ENCODE results near the gene MYO5B.

The MYO5B gene

DNA sequence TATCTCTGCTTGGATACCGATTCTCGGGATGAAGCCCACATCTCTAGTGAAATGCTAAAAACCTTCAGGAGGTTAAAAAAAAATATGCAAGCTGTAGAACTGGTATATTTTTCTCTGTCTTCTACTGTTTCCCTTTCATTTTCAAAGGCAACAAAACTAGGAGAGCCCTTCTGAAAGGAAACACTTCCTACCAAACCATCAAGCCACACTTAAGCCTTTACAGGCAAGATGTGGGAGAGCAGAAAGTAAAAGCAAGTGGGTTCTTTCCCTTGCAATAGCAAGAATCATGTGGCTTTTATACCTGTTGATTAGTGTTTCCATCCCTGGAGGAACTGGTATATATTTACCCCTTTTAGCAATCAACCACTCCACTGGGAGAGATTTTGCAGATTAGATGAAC lies 233.7 kb downstream of the MYO5B start:
- no peak for DNase-seq

DNA sequence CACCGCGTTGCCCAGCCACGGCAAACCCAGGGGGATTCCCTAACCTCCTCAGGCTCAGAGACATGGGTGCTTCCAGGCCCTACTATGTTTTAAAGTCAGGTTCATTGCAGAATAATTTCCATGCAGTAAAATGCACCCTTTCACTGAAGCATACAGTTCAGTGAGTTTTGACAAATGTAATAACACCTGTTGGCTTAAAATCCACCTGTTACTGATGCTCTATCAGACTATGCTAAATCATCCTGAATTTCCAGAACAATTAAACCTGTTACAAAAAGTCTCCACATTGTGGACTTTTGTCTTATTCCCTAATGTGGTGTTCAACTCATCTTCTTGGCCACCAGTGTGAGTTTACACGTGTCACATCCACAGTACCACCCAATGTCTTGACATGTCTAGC lies 234.6 kb downstream of the MYO5B start:
- DNase-seq, result no peak

DNA sequence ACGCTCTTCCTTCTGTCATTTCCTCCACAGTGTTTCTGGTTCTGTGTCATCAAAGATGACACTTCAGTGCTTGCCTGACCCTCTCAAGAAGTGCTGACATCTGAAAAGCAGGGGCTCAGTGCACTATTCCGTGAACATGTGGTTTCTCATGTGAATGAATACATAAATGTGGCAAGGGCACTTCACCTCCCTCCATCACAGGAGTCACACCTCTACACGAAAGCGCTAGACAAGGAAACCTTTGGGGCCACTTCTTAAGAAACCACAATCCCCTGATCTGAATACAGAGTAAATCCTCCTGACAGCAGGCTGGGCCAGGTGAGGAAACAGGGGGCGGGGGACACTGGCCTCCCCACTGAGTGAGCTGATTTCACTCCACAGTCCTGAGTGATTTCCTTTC lies 235.8 kb downstream of the MYO5B start:
- no peak for DNase-seq

DNA sequence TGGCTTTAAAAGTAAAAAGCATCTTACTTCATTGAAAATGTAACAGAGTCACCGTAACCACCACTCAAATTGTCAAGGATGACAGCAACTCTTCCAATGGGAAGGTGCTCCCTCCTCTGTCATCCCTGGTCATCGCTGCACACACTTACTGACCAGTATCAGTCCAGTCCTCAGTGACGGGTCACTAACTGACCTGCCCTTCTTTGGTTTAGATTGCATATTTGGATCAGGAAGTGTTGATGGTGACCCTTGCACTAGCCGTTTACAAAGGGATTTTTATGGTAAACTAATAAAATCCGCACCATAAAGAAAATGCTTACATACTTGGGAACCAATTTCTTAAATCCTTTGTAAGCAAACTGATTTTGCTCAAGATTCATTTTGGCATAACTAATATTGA lies 239.7 kb downstream of the MYO5B start:
- no peak for DNase-seq

DNA sequence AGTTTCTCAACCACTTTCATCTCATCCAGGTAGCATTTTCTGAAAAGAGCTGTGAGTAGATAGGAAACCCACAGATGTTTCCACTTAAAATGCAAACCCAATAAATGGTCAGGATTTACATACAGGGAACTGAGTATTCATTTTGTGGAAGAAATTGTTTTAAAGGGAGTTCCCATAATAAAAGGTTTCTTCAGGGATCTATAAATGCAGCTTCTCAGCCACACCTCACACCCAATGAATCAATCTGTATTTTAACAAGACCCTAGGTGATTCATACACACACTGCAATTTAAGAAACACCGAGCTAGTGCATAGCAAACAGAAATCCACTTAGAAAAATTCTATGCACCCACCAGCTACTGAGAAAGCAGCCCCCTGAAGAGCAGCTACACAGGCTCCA lies 241.6 kb downstream of the MYO5B start:
- DNase-seq, result no peak

DNA sequence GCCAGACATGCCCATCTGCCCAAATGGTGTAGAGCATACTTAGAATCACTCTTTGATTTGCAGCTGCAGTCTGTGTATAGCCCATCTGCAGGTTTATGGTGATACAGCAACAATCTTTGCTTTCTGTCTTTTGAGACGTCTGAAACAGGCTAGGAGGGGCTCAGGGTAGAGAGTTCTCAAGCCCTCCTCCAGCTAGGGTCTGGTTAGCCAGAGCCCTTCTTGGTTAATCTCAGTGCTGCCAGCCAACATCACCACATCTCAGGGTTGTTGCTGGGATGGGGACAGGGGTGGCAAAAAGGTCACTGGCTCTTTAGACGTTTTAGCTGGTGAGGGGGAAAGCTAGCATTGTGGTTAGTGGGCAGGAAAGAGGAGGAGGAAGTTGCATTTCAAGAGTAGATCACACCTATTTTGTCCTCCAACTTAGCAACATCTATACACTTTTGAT lies 245.0 kb downstream of the MYO5B start:
- DNase-seq, result no peak

DNA sequence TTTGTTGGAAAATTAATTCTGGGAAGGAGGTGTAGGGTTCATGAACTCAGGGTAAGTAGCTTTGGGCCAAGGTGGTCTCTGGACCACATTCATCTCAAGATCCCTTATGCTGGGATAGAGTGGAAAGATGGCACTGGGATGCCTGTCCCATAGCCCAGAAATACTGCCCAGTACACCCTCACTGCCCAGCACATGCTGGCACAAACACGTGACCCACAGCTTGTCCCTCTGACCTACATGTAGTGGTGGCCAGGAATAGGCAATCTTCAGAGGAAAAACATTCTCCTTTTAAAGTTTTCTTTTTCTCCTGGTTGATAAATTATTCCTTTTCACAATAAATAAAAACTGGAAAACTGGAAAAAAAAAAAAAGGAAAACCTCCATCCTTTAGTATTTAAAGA lies 246.0 kb downstream of the MYO5B start:
- DNase-seq, result no peak

DNA sequence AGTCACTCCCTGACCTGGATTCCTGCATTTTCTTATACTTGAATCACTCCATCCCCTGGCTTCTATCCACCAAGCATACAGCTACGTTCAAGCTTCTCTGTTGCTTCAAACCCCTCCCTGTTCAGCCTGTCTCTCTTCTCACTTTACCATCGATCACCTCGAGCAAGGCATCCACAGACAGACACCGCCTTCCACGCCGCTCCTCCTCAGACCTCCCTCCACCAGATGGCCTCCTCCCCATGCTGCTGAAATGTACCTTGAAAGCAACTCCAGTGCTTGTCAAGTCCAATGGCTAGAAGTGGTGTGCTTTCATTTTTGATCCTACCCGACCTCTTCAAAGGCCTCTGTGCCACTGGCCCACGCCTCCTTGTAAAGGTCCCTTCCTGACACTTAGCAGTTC lies 250.3 kb downstream of the MYO5B start:
- DNase-seq, result no peak

DNA sequence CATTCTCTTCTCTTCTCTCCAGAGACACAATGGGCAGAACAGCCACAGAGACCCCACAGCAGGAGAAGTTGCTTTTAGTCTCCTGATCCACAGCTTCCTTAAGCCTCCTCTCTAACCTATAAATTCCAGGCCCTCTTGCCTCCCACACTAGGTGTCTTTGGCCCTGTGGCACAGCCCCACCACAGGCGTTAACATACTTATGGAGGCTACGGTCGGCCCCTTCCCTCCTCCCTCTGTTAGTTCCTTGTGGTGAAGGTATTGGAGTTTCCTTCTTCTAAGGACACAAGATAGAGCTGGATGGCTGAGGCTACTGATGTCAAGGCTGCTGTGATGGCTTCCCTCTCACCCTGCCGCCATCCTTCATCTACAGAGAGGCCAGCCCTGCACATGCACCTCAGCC lies 258.1 kb downstream of the MYO5B start:
- DNase-seq, result no peak

DNA sequence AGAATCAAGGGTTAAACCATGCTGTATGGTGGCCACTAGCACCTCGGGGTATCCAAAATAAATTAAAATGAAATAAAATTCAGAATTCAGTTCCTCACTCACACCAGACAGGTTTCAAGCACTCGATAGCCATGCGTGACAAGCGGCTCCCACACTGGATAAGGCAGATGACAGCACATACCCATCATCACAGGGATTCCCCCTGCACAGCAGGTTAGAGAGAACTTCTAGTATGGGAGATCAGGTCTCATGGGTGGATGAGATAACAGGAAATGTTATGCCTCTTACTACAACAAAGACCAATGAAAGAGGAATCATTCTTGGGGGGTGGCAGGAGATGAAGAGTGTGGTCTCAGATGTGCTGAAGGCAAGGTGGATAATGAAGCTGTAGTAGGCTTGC lies 259.7 kb downstream of the MYO5B start:
- no peak for DNase-seq

DNA sequence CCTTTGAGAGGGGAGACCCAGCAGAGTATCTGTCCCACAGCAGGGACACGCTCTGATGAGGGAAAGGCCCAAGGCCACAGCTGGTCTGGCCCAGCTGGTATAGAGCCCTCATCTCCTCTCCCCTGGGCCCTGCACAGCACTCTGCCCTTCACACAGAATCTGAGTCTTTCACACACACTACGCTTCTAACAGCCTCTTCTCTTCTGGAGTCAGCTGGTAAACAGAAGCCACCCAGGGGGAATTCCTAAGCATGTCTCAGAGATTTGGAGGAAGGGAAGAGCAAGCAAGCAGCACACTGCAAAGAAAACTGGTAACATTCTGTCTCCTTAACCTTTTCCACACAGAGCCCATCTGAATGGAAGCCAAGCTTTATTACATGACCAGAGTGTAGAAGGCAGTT lies 260.5 kb downstream of the MYO5B start:
- no peak for DNase-seq

DNA sequence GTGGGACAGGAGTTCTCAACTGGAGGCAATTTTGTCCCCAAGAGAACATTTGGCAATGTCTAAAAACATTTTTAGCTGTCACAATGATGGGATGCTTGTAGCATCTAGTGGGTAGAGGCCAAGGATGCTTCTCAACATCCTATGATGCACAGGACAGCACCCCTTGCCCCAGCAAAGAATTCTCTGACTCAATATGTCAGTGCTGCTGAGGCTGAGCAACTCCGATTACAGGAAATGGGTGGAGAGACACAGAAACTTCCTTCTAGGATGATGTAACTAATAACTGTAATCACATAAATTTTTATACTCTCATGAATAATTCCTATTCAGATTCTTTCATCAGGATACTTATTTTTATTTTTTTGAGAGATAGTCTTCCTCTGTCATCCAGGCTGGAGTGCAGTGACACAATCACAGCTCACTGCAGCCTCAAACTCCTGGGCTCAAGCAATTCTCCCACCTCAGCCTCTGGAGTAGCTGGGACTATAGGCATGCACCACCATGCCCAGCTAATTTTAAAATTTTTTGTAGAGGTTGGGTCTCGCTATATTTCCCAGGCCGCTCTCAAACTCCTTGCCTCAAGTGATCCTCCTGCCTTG lies 261.3 kb downstream of the MYO5B start:
- no peak for DNase-seq

DNA sequence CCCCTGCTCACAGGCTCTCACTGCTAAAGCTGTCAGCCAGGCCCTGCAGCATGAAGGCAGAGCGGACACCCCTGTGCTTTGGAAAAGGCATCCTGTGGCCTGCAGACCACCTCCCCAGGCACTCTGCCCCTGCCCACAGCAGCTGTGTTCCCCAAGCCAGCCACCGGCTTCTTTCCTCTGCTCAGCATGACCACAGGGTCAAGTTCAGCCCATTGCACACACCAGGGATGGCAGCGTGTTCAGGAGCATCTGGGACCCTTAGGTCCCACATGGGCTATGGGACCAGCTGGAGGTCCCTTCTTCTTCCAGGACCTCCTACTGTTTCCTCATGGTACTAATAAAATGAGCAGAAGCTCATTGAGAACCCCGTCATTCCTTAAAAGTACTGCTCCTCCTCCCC lies 263.2 kb downstream of the MYO5B start:
- no peak for DNase-seq

DNA sequence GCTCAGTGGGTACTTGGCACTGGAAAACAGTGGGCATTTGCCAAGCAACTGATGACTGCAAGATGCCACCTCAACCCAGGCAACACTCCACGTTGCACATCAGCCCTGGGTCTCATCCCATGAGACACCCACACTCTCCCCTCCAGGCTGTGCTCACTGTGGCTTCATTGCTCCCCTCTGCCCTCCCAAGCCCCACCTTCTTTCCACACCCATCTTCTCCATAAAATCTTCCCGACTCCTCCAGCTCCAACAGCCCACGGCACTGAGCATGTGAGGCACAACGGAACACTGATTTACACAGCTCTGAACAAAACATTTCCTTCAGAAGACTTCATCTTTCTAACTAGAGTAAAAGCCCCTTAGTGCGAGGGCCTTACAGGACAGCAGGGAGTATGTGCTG lies 263.8 kb downstream of the MYO5B start:
- DNase-seq, result no peak

DNA sequence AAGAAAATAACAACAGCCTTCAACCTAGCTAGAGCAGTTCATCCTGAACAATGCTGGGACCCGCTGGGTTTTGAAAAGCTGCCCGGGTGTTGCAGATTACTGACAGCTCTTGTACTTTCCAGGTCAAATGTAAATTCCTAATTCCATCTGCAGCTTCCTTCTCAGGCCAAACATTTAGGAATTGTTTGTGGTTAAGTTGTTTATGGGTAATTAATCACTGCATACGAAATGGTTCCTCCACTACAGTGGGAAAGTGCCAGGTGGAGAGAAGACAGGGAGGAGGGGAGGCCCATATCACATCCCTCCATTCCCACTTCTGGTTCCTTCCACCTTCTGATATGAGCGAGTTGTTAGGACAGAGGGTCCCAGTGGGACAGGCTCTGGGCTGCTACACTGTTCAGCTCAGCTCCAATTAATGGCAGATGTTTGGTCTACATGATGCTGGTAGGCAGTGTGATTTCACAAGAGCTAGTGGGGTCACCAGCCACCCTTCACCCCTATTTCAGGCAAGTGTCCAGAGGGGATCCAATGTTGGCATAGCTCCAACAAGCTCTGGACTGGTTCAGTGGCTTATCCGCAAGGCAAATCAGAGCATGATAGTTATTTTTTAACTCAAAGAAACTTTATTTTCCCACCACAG lies 268.7 kb downstream of the MYO5B start:
- no peak for DNase-seq

DNA sequence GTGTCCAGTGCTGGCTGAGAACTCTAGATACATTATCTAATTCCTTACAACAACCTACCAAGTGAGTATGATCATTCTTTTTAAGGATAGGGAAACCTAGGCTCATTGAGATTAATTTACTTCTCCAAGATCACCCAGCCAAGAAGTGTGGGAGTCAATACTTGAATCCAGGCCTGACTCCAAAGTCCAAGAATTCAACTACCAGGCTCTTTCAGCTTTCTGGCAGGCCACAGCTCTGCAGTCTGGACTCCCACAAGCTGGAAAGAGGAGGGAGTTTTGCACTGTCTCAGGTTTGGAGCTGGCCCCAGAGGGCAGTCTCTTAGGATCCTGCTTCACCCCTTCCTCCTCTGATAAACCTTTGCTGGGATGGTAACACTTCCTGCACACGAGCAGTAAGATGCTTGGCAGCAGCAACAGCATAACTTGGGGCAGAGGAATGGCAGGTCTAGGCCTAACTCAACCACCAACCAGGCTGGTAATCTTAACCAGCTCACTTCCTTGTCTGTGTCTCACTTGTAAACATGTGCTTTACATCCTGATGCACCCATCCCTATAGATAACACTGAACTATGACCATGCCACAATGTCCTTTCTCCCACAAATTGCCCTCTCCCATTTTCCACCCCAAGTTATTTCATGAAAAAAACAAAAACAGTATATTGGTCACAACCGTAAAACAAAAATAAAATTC lies 270.5 kb downstream of the MYO5B start:
- DNase-seq, result no peak

DNA sequence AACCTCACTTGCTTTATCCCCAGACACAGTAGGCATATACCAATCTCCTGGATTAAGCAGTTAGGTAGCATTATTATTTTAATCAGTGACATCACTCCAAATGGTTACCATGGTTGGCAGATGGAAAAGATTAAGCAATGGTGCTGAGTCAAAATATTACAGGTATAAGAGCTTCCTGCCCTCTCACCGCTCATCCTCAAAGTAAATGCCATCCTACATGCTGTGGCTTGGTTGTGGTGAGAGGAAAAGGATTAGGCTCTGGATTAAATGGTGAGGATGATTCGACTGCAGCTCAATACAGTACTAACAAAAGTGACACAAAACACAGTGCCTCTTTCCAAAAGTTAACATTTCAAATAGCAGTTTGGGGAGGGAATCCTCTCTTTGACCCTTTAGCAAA lies 272.7 kb downstream of the MYO5B start:
- no peak for DNase-seq

DNA sequence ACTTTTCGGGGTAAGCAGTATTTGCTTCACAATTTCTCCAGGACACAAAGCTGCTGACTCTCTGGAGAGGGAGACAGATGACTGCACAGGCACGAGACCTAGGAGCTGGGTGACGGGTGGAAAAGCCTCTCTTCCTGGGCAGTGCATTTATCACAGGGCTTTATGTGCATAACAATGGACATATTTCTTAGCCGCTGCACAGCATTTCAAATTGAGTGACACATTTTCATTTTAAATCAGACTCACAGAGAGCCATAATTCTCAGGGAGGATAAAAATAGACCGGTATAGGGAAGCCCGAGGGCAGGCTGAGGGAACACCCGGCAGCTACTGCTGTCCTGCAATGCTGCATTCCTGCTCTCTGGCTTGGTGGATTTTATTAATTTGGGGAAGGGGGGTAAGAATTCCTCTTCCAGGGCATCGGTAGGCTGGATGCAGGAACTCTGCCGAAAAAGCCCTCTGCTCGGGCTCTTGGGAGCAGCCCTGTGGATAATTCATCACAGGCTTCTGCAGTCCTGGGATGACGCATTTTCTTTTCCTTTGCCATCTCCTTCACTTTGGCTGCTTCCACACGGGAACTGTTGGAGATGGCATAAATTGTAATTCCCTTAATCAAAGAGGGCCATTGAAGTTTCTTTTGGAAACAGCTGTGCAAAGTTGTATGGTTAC lies 273.5 kb downstream of the MYO5B start:
- no peak for DNase-seq

DNA sequence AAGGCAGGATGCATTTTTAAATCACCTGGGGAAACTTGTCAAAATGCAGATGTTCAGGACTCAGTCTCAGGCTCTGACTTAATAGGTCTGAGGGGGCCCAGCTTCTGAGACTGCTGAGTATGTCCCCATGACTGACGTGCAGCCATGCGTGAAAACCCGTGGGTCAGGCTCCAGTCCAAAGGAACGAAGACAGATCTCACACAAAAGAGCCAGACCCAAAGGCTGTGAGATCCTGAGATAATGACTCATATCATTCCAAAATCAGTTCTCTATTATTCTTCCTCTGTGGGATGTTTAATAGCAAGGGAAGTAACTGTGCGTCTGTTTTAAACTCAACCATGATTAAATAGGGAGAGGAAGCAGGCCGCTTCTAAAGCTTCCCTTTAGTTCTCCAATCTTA lies 274.2 kb downstream of the MYO5B start:
- DNase-seq, result no peak

DNA sequence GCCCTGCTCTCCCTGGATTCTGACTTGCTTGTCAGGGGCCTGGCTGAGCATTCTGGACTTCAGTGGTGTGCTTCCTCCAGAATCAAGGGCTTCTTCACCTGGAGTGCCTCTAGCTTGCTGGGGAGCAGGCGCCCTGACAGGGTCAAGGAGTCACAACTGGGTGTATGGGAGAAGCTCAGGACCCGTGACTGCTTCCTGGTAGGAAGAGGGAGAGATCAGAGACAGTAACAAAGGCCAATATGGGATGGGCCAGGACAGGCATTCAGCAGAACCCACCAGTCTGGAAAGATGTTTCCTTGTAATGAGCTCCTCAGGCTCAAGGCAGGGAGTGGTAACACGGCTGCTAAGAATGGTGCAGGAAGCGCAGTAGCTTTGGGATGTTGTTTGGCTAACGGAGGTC lies 277.2 kb downstream of the MYO5B start:
- no peak for DNase-seq

DNA sequence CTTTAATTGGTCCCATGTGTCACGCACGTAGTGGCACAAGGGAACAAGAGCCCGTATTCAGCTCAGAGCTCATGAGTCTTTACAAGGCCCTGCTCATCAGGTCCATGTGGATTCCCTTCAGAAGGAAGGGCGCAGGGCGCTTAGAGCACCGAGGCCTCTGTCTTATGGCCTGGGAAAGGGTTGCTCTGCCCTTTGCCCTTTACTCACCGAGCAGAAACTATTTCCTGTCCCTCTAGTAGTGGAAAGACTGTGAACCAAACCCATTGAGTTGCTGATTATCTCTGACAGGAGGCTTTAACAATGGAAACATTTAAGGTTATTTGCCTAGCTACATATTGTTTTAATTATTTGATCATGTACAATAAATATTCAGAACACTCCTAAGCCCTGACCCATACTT lies 279.6 kb downstream of the MYO5B start:
- DNase-seq, result no peak

DNA sequence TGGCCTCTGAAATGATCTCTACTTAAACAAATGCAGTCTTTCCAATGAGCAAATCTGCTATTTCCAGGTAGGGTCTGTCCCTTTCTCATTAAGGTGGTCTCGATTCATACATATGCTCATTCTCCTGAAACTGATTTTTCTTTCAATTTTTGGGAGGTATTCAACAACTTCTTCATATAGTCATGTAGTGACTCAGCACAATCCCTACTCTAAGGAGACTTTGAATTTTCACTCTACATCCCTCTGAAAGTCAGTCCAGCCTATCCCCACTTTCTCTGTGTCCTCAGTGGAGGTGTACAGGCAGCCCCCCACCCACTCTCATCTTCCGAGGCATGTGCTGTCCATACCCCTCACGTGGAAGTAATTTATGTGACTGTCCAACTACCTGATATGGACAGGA lies 281.7 kb downstream of the MYO5B start:
- DNase-seq, result no peak

DNA sequence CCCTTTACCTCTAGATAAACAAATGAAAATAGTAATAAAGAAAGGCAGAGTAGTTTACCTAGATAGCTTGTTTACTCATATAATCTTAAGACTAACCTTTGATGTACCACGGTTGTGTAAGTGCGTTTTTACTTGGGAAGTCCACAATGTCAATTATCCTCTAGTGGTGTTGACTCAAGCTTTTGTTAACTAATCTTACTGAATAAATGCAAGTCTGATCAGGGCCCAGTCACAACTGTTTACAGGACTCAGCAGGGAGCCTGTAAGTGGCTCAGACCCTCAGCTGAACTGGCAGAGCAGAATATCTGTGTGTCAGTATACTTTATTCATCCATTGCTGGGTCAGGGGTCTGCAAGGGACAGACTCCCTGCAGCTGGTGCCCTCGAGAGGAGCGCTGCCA lies 283.5 kb downstream of the MYO5B start:
- DNase-seq, result no peak

DNA sequence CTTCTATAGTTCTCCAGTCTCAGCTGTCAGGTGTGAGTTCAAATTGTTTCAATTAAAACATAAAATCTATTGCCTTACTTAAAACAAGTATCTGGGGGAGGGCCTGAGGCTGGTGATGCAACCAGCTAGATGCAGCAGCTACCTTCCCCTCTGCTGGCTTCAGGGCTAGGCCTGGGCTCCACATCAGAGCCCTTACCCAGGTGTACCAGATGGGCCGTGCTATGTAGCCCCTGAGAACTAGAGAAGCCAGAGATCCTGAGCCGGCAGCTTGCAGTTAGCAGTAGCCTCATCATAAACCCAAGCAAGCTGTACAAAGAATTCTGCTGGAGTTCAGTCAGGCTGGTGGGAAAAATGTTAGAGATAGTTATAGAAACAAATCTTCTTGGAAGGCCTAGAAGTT lies 284.0 kb downstream of the MYO5B start:
- no peak for DNase-seq

Measured in NCI-H2029 treated with DMSO at 0.1 percent for 48 hours (cell line).